Activated CD4-positive, alpha-beta T cell treated with anti-CD3 and anti-CD28 coated beads, Interleukin-2, amount 10 ng/mL, durations not matched to agents 24 days and 14 days (primary cell): ENCODE data around the gene PDE3A. TPM values are rescaled to one million over a fixed set of nuclear protein-coding genes. Genes with fewer than 3 reads are reported as not detected.

Experiments used
- DNase-seq: peaks from one replicate; pipeline ENCODE4 v3.0.0; 2022
- H3K27ac Mint-ChIP-seq: one replicate; pipeline ENCODE4 v1.8.0; 2022; ENCODE audit warnings: mild to moderate bottlenecking, mixed read lengths
- H3K27me3 Mint-ChIP-seq: one replicate; pipeline ENCODE4 v1.8.0; 2022; ENCODE audit warnings: mixed read lengths
- H3K36me3 Mint-ChIP-seq: one replicate; pipeline ENCODE4 v1.8.0; 2022; ENCODE audit warnings: low read depth, mild to moderate bottlenecking, mixed read lengths
- H3K4me1 Mint-ChIP-seq: one replicate; pipeline ENCODE4 v1.8.0; 2021; ENCODE audit warnings: mixed read lengths
- H3K4me3 Mint-ChIP-seq: one replicate; pipeline ENCODE4 v1.8.0; 2022; ENCODE audit warnings: mild to moderate bottlenecking, moderate library complexity, mixed read lengths
- H3K9me3 Mint-ChIP-seq: one replicate; pipeline ENCODE4 v1.8.0; 2021; ENCODE audit warnings: mixed read lengths
- intact Hi-C: fragments of 100-400 bp; cut with micrococcal nuclease; formaldehyde crosslinking; loops from one replicate; pipeline ENCODE4 v1.15.1; 2023
- total RNA-seq: library from RNA; stranded (reverse); gene quantifications from 2 replicates; pipeline ENCODE4 v1.2.3, GENCODE V29; 2022

Gene PDE3A
- total RNA-seq, 1 donor from 2014 or later, result not detected

DNA sequence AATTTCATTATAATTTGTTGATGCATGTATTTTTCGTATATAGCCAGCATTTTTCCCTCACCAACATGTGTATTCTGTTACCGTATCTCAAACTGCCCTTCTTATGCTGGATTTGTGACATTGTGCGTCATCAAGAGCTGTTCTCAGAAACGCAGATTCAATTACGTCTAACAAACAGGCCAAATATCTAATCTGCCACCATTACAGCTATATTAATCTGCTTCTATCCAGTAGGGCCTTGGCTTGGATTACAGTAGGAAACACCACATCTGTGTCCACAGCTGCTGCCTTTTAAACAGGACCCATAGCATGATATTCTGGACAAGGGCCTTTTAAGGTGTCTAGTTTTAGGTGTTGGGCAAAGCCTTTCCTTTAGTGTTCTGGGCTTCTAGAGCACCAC lies 140.6 kb downstream of the PDE3A start:
- Mint-ChIP-seq H3K4me3 (no peak overlapping the region), H3K9me3 (no peaks in the 10 kb centered on the region), H3K4me1 (no peaks in the 10 kb centered on the region), H3K27ac (no peak overlapping the region), H3K27me3 (no peaks in the 10 kb centered on the region), H3K36me3 (no peaks in the 10 kb centered on the region)
- intact Hi-C loops, result no loop called here
- no peak for DNase-seq

DNA sequence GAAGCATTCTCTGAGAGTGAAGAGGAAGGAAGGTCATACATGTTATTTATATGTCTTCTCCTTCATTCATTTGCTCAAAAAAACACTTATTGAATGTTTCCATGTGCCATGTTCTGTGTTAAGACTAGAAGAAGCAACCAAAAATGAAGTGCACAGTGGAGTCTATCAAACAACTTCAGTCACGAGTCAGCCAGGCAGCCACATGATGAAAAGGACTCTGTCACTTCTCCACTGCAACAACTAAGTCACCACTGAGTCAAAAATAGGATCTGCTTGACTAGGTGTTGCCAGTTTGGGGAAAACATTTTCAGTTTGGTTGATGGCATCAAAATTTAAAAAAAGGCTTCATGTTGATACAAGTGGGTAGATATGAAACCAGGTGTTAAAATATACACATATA lies 142.5 kb downstream of the PDE3A start:
- Mint-ChIP-seq H3K27ac (no peak overlapping the region), H3K4me3 (no peak overlapping the region), H3K4me1 (no peaks in the 10 kb centered on the region), H3K27me3 (no peaks in the 10 kb centered on the region), H3K9me3 (no peaks in the 10 kb centered on the region), H3K36me3 (no peaks in the 10 kb centered on the region)
- intact Hi-C loops, result no loop called here
- no peak for DNase-seq

DNA sequence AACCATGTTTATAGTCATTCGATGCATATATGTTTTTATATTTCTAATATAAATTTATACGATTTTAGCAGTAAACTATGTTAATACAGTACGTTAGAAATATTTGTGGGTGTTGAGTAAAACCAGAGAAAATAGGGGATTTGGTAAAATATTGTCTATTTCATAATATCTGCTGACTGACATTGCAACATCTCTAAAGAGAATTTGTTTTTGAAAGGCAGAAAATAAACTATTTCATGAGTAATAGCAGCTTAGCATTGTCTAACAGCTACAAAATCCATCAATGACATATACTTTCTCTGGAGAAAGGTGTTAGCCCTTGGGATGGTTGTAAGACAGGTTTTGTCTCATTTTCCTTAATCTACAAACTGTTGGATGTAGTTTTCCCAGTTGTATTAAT lies 144.9 kb downstream of the PDE3A start:
- no peaks in the 10 kb centered on the region for H3K27me3 Mint-ChIP-seq
- no peak for DNase-seq
- no peaks in the 10 kb centered on the region for H3K9me3 Mint-ChIP-seq
- no peak overlapping the region for H3K4me3 Mint-ChIP-seq
- no peaks in the 10 kb centered on the region for H3K4me1 Mint-ChIP-seq
- H3K27ac Mint-ChIP-seq, result no peak overlapping the region
- intact Hi-C loops, result no loop called here
- no peaks in the 10 kb centered on the region for H3K36me3 Mint-ChIP-seq

DNA sequence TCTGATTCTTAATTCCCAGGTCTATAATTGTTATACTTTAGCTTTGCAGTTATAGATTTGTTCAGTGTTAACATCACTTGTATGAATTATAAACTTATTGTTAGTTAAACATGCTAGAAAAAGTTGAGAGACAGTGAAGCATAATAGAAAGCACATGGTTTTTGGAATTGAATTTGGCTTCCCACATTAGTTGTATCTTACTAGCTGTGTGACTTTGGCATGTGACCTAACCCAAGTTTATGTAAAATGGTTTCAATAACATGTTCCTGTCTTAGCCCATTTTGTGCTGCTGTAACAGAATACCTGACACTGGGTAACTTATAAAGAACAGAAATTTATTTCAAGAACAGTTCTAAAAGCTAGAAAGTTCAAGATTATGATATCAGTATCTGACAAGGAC lies 146.3 kb downstream of the PDE3A start:
- DNase-seq, result no peak
- no peak overlapping the region for H3K4me3 Mint-ChIP-seq
- intact Hi-C loops, result no loop called here
- H3K9me3 Mint-ChIP-seq, result no peaks in the 10 kb centered on the region
- H3K27ac Mint-ChIP-seq, result no peak overlapping the region
- H3K36me3 Mint-ChIP-seq, result no peaks in the 10 kb centered on the region
- no peaks in the 10 kb centered on the region for H3K27me3 Mint-ChIP-seq
- H3K4me1 Mint-ChIP-seq, result no peaks in the 10 kb centered on the region

DNA sequence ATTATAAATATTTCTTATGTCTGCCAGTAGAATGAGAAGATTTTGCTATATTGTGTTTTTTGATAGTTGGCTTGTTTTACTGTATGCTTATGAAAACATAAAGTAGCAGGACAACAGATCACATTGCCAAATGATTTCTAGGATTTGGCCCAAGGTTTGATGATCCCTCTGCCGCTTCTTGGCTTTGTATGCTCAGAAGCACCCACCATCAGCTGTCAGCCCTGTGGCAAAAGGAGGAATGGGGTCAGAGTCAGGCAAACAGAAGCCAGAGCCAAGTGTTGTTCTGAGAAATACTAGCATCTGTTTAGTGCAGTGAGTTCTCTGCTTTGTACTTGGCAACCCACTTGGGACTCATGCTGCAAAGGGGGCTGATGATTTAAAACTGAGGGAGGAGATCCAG lies 152.2 kb downstream of the PDE3A start:
- Mint-ChIP-seq H3K4me1 (no peaks in the 10 kb centered on the region), H3K36me3 (no peaks in the 10 kb centered on the region), H3K9me3 (no peaks in the 10 kb centered on the region), H3K27ac (no peak overlapping the region), H3K27me3 (no peaks in the 10 kb centered on the region), H3K4me3 (no peak overlapping the region)
- no peak for DNase-seq
- intact Hi-C loops, result no loop called here

DNA sequence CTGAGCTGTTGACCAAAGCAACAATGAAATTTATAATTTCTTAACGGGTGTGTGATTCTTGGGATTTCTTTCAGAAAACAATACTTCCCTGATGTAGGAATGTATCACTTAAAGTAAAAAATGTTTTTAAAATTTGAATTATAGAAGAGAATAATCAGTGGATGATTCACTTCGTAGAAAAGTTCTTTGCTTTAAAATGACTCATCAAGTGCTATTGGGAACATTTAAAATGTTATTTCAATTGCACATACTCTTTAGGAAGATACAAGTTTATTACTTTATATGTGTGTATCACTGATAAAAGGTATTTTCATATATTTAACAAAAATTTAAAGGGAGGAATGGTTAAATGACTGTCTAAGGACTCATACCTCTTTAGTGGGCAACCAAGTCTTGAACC lies 155.3 kb downstream of the PDE3A start:
- H3K36me3 Mint-ChIP-seq, result no peaks in the 10 kb centered on the region

DNA sequence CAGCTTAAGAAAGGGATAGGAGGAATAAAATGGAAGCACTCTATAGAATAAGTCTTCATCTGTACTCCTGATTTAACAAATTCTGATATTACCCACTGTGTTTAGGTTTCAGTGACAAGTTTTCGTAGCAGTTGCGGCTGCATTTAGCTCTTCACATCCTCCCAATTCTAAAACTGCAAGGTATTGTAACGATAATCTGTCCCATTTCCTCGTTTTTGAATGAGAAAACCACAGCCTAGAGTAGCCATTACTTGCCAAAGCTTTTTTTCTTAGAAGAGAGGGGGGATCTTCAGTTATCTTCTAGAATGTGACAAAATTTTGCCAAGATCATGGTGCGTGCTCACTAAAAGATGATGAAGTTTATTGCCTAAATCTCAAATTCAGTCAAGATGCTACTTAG lies 155.8 kb downstream of the PDE3A start:
- H3K27me3 Mint-ChIP-seq, result no peaks in the 10 kb centered on the region
- no peaks in the 10 kb centered on the region for H3K36me3 Mint-ChIP-seq
- no peak overlapping the region for H3K27ac Mint-ChIP-seq
- H3K9me3 Mint-ChIP-seq, result no peaks in the 10 kb centered on the region
- H3K4me1 Mint-ChIP-seq, result no peaks in the 10 kb centered on the region
- no peak overlapping the region for H3K4me3 Mint-ChIP-seq
- no peak for DNase-seq
- intact Hi-C loops, result no loop called here

More for the DNA sequence above, 155.3 kb downstream of the PDE3A start:
- no peak for DNase-seq
- H3K9me3 Mint-ChIP-seq, result no peaks in the 10 kb centered on the region
- no peak overlapping the region for H3K27ac Mint-ChIP-seq
- H3K4me3 Mint-ChIP-seq, result no peak overlapping the region
- intact Hi-C loops, result no loop called here
- no peaks in the 10 kb centered on the region for H3K27me3 Mint-ChIP-seq
- no peaks in the 10 kb centered on the region for H3K4me1 Mint-ChIP-seq

DNA sequence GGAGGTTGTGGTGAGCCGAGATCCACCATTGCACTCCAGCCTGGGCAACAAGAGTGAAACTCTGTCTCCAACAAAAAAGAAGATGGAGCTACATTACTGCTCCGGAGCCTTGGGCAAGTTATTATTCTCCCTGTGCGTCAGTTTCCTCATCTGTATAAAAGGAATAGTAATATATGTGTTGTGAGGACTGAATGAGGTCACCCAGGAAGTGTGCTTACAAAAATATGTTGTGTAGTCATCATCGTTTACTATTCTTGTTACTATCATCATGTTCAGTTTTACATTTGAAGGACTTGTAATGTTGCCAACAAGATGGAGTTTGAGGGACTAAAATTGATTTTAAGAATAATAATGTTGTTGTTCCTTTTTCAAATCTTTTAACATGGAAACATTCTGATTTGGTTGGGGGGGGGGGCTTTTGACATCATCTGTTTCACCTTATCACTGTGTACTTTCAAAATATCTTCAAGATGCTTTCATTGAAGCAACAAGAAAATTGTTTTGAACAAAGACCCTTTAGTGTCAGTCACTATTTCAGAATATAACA lies 156.8 kb downstream of the PDE3A start:
- no peak for DNase-seq
- H3K4me3 Mint-ChIP-seq, result no peak overlapping the region
- no peaks in the 10 kb centered on the region for H3K27me3 Mint-ChIP-seq
- H3K36me3 Mint-ChIP-seq, result no peaks in the 10 kb centered on the region
- intact Hi-C loops, result no loop called here
- H3K27ac Mint-ChIP-seq, result no peak overlapping the region
- H3K9me3 Mint-ChIP-seq, result no peaks in the 10 kb centered on the region
- no peaks in the 10 kb centered on the region for H3K4me1 Mint-ChIP-seq

DNA sequence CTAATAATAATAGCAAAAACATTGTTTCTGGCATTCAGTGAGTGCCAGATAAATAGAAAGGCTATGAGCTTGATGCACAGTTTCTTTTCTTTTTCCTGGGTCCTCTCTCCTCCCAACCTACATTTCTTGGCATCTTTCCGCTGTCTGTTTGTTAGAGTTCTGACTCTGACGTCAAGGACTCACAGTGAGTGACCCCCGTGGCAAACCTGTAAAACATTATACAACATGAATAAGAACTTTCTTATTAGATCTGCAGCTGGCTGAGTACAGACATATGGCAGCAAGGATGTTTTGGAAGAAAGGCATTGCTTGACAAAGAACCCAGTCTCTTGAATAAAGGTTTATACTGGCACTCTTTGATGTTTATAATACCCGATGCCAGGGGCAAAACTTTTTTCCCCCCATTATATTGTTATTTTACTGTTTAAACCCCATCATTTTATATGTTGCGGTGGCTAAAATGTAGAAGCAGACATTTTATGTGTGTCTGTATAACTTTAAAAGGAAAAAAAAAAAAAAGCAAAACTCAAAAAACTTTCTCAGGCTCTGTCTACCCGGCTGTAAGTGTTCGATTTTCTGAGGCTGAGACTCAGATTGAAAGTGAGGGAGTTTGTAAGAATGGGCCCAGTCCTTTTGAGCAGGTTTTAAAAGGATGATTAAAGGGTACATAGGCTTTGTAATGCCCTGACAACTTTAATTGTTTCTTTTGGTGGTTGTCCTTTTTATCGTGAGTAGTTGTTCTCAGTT lies 159.3 kb downstream of the PDE3A start:
- H3K36me3 Mint-ChIP-seq, result no peaks in the 10 kb centered on the region
- H3K27ac Mint-ChIP-seq, result no peak overlapping the region
- no peak overlapping the region for H3K4me3 Mint-ChIP-seq
- H3K27me3 Mint-ChIP-seq, result no peaks in the 10 kb centered on the region
- no peak for DNase-seq
- H3K9me3 Mint-ChIP-seq, result no peaks in the 10 kb centered on the region
- H3K4me1 Mint-ChIP-seq, result no peaks in the 10 kb centered on the region
- intact Hi-C loops, result no loop called here

DNA sequence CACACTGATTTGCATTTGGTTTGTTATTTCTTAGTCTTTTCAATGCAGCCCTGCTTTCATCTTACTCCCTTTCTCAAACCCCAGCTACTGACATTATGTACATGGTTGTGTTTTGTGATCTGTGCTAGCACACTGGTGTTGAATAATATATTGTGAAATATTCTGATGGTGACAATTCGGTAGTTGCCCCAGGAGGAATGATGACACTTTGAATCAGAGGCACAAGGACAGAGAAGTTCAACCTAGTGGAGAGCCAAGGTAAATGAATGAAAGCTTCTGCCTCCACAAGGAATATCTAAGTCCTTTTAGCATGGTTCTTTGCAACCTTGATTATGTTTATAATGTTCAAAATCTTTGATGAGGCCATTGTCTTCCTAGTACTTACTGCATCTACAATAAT lies 159.9 kb downstream of the PDE3A start:
- Mint-ChIP-seq H3K4me1 (no peaks in the 10 kb centered on the region), H3K36me3 (no peaks in the 10 kb centered on the region), H3K4me3 (no peak overlapping the region), H3K27me3 (no peaks in the 10 kb centered on the region), H3K9me3 (no peaks in the 10 kb centered on the region), H3K27ac (no peak overlapping the region)
- intact Hi-C loops, result no loop called here
- no peak for DNase-seq

DNA sequence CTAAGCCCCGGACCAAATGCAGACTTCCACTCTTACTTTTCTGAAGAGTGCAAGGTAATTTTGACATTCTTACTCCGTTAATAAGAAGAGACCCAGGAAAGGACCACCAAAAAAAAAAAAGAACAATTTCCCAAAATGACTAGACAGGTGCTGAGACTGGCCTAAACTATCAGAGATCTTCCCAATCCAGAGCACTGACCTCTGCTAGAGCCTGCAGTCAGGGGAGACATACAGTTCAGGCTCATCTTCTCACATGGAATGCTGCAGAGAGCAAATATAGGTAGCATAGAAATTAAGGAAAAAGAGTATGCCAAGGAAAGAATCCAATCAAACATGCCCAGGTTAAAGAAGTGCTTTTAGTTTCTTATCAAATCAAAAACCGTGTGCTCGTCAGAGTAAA lies 177.9 kb downstream of the PDE3A start:
- H3K4me1 Mint-ChIP-seq, result no peaks in the 10 kb centered on the region
- DNase-seq, result no peak
- H3K4me3 Mint-ChIP-seq, result no peak overlapping the region
- intact Hi-C loops, result no loop called here
- H3K27me3 Mint-ChIP-seq, result no peaks in the 10 kb centered on the region
- H3K36me3 Mint-ChIP-seq, result no peaks in the 10 kb centered on the region
- no peak overlapping the region for H3K27ac Mint-ChIP-seq
- H3K9me3 Mint-ChIP-seq, result no peaks in the 10 kb centered on the region

DNA sequence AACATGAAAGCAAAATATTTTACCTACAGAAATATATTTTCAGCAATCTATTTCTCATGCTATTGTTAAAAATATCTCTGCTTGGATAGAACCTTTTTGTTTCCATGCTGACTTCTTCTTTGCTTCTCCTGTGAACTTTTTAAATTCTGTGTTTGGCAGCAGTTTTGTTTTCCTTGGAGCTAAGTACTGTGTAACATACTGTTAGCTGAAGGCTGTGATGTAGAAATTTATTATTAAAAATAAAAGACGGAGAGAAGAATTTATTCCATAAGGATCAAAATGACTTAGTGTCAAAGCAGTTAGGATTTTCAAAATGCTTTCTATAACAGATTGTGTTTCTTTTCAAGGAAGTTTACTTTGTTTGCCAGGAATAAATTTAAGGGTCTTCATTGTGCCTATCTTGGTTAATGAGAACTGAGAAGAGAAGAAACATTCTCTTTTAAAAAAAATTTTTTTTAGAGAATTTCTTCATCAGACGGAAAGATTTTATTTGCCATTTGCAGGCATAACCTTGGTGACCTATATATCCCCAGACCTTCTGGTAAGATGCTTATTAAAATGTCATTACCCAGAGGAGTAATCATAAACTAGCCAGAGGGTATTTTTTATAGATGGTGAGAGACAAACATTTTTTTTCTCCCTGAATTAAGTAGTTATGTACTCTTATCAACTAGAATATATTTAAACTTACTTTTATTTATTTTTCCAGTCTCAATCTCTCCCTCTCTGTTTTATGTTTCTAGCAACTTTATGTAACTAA lies 179.7 kb downstream of the PDE3A start:
- no peak overlapping the region for H3K4me3 Mint-ChIP-seq
- H3K27me3 Mint-ChIP-seq, result no peaks in the 10 kb centered on the region
- DNase-seq, result no peak
- intact Hi-C loops, result no loop called here
- no peaks in the 10 kb centered on the region for H3K4me1 Mint-ChIP-seq
- no peaks in the 10 kb centered on the region for H3K36me3 Mint-ChIP-seq
- H3K9me3 Mint-ChIP-seq, result no peaks in the 10 kb centered on the region
- H3K27ac Mint-ChIP-seq, result no peak overlapping the region

DNA sequence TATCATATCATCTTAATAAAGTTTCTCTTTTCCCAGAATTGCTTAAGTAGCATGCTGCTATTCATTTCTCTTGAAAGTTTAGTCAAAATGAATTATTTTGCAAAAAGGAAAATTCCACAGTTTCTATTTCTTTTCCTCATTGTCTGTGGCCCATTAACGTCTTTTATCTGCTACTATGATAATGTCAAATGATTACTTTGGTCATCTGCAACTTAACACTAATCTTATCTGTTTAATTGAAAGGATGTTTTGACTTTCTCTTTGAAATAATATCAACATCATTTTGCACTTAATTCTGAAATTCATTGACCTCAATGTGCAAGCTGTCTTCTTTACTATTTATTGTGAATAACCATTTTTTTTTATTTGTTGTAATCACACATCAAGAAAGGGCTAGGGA lies 180.3 kb downstream of the PDE3A start:
- Mint-ChIP-seq H3K27me3 (no peaks in the 10 kb centered on the region), H3K36me3 (no peaks in the 10 kb centered on the region), H3K4me3 (no peak overlapping the region), H3K27ac (no peak overlapping the region), H3K9me3 (no peaks in the 10 kb centered on the region), H3K4me1 (no peaks in the 10 kb centered on the region)
- no peak for DNase-seq
- intact Hi-C loops, result no loop called here

DNA sequence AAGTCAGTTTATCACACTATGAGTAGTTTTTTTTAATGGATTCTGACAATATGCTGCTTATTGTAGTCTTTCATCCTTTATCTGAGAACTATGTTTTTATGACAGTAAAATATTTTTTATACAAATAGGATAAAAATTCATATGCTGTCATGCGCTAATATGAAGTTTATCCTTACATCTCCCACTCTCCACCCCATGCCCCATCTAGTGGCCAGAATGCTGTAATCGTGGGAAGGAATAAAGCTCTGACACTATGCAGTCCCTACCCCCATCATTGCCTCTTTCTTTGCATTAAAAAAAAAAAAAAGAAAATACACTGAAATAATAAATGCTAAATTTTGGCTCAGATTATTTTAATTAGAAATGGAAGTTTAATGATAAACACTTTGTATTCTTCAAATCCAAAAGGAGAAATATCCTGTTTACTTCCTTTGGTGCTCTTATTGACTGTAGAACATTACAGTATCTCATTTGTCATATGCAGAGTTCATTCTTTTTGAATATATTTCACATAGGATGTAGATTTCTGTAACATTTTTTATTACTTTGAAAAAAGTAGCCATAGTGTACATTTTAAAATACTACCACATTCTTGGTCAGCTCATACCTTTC lies 180.9 kb downstream of the PDE3A start:
- H3K36me3 Mint-ChIP-seq, result no peaks in the 10 kb centered on the region
- no peaks in the 10 kb centered on the region for H3K4me1 Mint-ChIP-seq
- H3K9me3 Mint-ChIP-seq, result no peaks in the 10 kb centered on the region
- no peak overlapping the region for H3K4me3 Mint-ChIP-seq
- intact Hi-C loops, result no loop called here
- DNase-seq, result no peak
- H3K27me3 Mint-ChIP-seq, result no peaks in the 10 kb centered on the region
- no peak overlapping the region for H3K27ac Mint-ChIP-seq
